NCI-H774 (cell line): ENCODE measurements around the gene GJC2.
A peak's percentile ranks its signal among the peaks of the same experiment; 100 is the strongest.
"Not testable (repeated sequence)": the region's sequence is repeated elsewhere in the genome, so short reads cannot be mapped to it uniquely, and the experiment has no call there.

Source experiments
- DNase-seq: peaks from one replicate; lab custom pipeline; 2025; lab: John Stamatoyannopoulos, UW

Gene GJC2

GRCh38 chr1:228149406-228150119 is at the start of gene GJC2:
Gene GJC2 (plus strand): TSS chr1:228149930. CDS start chr1:228157759, 7,829 bp downstream.
- no peak for DNase-seq

GRCh38 chr1:228100822-228101613 is 48.7 kb upstream of the GJC2 start:
- no peak for DNase-seq

GRCh38 chr1:228101614-228101993 is 48.1 kb upstream of the GJC2 start:
- no peak for DNase-seq

- no peak for DNase-seq
Measured at GRCh38 chr1:228101994-228102790, 47.5 kb upstream of the GJC2 start.

- DNase-seq, result peak; percentile 96
Measured at GRCh38 chr1:228102791-228103620, 46.7 kb upstream of the GJC2 start, which contains the start of gene C1orf35. Gene C1orf35 (minus strand): TSS chr1:228103325. CDS start chr1:228103227, 98 bp downstream.

GRCh38 chr1:228104526-228105269 is 45.0 kb upstream of the GJC2 start:
- no peak for DNase-seq

GRCh38 chr1:228105270-228105995 is 44.3 kb upstream of the GJC2 start:
- no peak for DNase-seq

GRCh38 chr1:228105996-228106799 is 43.5 kb upstream of the GJC2 start:
- DNase-seq, result no peak

- no peak for DNase-seq
Measured at GRCh38 chr1:228106800-228107054, 43.0 kb upstream of the GJC2 start.

GRCh38 chr1:228107636-228108035 is 42.1 kb upstream of the GJC2 start:
- no peak for DNase-seq

- no peak for DNase-seq
Measured at GRCh38 chr1:228108055-228108690, 41.6 kb upstream of the GJC2 start.

GRCh38 chr1:228108742-228109072 is 41.0 kb upstream of the GJC2 start:
- no peak for DNase-seq

- DNase-seq, result peak; percentile 96
Measured at GRCh38 chr1:228109073-228109961, 40.4 kb upstream of the GJC2 start, which contains the start of gene MRPL55. Gene MRPL55 (minus strand): TSS chr1:228109299. CDS start chr1:228108260, 1,039 bp downstream.

- no peak for DNase-seq
Measured at GRCh38 chr1:228109962-228110488, 39.7 kb upstream of the GJC2 start.

GRCh38 chr1:228110556-228110955 is 39.2 kb upstream of the GJC2 start:
- no peak for DNase-seq

GRCh38 chr1:228111315-228111714 is 38.4 kb upstream of the GJC2 start:
- not testable (repeated sequence) for DNase-seq

GRCh38 chr1:228112167-228112566 is 37.6 kb upstream of the GJC2 start:
- no peak for DNase-seq

GRCh38 chr1:228112617-228113016 is 37.1 kb upstream of the GJC2 start:
- no peak for DNase-seq
